Superior temporal gyrus (tissue), 1 donor: ENCODE data around the gene TENT5C.

Source experiments
- DNase-seq: peaks from one replicate; pipeline ENCODE4 v3.0.0-alpha.2; 2016; ENCODE audit errors: extremely low spot score

TENT5C gene

GRCh38 chr1:117573386-117574023 lies 32.3 kb upstream of the TENT5C start:
- DNase-seq: no peak

- DNase-seq: no peak
Measured at GRCh38 chr1:117574161-117574835, 31.6 kb upstream of the TENT5C start.

- no peak for DNase-seq
Measured at GRCh38 chr1:117575586-117576225, 30.1 kb upstream of the TENT5C start.

GRCh38 chr1:117576236-117576635 lies 29.6 kb upstream of the TENT5C start:
- no peak for DNase-seq

GRCh38 chr1:117577191-117577885 lies 28.5 kb upstream of the TENT5C start:
- no peak for DNase-seq

- no peak for DNase-seq
Measured at GRCh38 chr1:117578466-117578865, 27.4 kb upstream of the TENT5C start.

GRCh38 chr1:117579221-117579906 lies 26.5 kb upstream of the TENT5C start:
- DNase-seq: no peak

- DNase-seq: no peak
Measured at GRCh38 chr1:117580436-117580835, 25.4 kb upstream of the TENT5C start.

GRCh38 chr1:117580882-117581281 lies 25.0 kb upstream of the TENT5C start:
- DNase-seq: no peak

GRCh38 chr1:117581391-117581943 lies 24.4 kb upstream of the TENT5C start:
- DNase-seq: no peak

- no peak for DNase-seq
Measured at GRCh38 chr1:117582451-117582850, 23.4 kb upstream of the TENT5C start.

GRCh38 chr1:117583247-117583646 lies 22.6 kb upstream of the TENT5C start:
- no peak for DNase-seq

- DNase-seq: no peak
Measured at GRCh38 chr1:117584181-117584580, 21.7 kb upstream of the TENT5C start.

- no peak for DNase-seq
Measured at GRCh38 chr1:117585086-117585485, 20.8 kb upstream of the TENT5C start.

GRCh38 chr1:117586337-117586736 lies 19.5 kb upstream of the TENT5C start:
- DNase-seq: no peak

- DNase-seq: no peak
Measured at GRCh38 chr1:117586747-117587498, 18.9 kb upstream of the TENT5C start.

- DNase-seq: no peak
Measured at GRCh38 chr1:117587499-117588356, 18.1 kb upstream of the TENT5C start.

GRCh38 chr1:117589544-117589943 lies 16.3 kb upstream of the TENT5C start:
- DNase-seq: no peak

- DNase-seq: no peak
Measured at GRCh38 chr1:117590273-117590925, 15.4 kb upstream of the TENT5C start.
